GM20000 (cell line): ENCODE data around the gene CPA1.

Experiments used
- DNase-seq: peaks from one replicate; pipeline ENCODE4 v3.0.0; 2012; ENCODE audit warnings: low spot score
- TF ChIP-seq, protein P1 (sequence below): IDR thresholded peaks from 2 replicates; pipeline ENCODE4 v1.5.1; 2012; ENCODE audit warnings: mild to moderate bottlenecking, control low read depth; ENCODE audit errors: extremely low read depth, missing control alignments

The CPA1 gene

DNA sequence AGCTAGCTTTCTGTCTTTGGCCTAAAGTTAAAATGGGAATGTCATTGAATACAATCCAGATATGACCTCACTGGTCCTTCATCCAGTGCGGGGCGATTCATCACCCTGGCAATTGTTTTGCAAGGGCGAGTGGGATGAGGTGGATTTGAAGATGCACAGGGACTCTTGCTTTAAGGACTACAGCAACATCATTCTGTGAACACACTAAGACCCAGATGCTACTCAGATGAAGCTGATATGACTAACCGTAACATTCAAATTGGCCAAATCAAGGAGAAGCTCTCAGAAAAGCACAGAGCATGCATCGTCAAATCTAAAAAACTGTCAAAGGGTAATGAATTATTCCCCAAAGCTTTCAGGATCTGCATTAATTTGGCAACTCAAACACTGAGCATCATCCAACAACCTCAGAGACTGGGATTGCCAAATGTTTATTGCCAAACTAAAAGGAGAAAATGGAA, 12.8 kb downstream of the CPA1 start:
- TF ChIP-seq, protein P1, sequence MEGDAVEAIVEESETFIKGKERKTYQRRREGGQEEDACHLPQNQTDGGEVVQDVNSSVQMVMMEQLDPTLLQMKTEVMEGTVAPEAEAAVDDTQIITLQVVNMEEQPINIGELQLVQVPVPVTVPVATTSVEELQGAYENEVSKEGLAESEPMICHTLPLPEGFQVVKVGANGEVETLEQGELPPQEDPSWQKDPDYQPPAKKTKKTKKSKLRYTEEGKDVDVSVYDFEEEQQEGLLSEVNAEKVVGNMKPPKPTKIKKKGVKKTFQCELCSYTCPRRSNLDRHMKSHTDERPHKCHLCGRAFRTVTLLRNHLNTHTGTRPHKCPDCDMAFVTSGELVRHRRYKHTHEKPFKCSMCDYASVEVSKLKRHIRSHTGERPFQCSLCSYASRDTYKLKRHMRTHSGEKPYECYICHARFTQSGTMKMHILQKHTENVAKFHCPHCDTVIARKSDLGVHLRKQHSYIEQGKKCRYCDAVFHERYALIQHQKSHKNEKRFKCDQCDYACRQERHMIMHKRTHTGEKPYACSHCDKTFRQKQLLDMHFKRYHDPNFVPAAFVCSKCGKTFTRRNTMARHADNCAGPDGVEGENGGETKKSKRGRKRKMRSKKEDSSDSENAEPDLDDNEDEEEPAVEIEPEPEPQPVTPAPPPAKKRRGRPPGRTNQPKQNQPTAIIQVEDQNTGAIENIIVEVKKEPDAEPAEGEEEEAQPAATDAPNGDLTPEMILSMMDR: no peak
- no peak for DNase-seq

DNA sequence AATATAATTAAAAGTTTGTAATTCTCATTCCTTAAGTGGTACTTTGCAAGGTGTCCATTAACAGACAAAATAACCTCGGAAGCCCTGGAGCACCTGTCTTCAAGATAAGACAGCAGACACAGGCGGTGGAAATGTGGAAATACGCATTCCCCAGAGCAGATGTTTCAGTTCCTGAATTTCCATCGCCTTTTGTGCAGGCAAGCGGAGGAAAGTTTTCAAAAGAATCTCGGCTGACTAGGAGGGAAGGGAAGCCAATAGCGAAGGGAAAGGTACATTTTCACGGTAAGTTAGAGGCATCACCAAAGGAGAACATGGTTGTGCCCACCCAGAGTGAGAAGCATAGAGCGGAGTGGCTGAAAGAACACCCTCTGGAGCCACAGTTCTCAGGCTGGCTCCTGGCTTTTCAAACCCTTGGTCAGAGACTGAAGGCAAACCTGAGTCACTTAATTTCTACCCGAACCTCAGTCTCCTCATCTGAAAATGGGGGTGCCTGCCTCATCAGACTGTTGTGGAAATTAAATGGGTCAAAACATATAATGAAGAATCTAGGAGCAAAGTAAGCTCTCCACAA, 13.6 kb downstream of the CPA1 start:
- TF ChIP-seq, protein P1: no peak

DNA sequence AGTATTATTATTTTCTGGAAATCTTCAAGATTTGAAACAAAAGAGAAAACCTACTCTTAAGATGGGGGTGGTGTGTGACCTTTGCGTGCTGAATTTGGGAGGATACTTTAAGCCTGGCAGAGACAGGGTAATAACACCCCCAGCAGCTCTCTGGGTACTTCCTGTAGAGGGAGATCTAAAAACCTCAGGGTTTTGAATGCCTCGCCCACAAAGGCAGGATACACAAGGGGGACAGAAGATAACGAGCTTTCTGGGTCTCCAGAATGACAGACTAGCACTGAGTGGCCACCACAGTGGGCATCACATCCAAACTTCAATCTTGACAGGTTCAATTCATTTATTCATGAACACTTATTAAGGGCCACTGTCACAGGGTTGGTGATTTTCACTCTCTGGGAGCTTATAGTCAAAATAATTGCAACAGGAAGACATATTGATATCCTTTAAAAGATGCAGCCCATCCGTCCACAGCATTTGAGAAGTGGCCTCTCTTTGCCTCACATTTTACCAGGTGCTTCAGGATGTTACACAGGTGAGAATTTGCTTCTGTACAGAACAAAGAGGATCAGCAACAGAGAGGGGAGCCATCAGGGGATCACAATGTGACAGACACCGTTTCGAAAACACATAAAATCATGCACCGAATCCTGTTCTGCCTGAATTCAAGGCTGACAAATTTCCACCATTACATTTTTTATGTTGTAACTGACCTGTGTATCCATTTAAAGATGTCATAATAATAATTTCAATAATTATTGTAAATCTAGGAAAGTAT, 14.3 kb downstream of the CPA1 start:
- TF ChIP-seq, protein P1: no peak
- no peak for DNase-seq

More for the DNA sequence above, 13.6 kb downstream of the CPA1 start:
- no peak for DNase-seq

DNA sequence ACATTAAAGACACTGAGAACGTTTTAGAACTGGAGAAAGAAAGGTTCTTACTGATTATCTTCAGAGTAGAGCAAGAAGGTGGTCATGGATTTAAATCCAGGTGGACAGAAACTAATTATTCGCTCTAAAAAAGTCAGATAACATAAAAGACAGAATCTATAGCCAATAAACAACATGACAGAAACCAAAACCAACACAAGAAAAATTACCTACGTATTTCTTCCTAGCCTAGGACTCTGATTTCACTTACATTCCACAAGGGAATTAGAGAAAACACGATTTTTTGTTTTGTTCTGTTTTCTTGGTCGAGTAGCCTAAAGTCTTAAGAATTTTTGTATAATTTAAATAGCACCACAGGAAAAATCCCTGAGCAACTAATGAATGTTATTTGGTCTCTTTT, 15.1 kb downstream of the CPA1 start:
- TF ChIP-seq, protein P1: no peak
- no peak for DNase-seq

DNA sequence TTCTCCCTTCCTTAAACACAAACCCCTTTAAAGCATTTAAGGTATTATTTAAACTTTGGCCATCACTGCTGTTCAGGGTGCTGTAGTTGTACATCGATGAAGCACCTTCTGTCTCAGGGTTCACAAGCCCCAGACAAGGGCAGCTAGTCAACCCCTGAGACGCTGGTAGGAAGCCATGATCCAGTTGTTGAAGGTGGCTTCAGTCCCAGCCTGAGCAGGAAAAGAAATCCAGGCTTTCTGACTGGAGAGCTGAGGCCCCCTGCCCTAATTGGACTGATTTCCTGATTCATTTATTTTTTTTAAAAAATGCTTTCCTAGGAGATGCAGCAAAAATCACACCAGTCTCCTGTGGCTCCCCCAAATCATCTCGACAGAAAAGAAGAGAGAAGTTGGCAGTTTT, 15.8 kb downstream of the CPA1 start:
- TF ChIP-seq, protein P1: no peak
- DNase-seq: no peak

DNA sequence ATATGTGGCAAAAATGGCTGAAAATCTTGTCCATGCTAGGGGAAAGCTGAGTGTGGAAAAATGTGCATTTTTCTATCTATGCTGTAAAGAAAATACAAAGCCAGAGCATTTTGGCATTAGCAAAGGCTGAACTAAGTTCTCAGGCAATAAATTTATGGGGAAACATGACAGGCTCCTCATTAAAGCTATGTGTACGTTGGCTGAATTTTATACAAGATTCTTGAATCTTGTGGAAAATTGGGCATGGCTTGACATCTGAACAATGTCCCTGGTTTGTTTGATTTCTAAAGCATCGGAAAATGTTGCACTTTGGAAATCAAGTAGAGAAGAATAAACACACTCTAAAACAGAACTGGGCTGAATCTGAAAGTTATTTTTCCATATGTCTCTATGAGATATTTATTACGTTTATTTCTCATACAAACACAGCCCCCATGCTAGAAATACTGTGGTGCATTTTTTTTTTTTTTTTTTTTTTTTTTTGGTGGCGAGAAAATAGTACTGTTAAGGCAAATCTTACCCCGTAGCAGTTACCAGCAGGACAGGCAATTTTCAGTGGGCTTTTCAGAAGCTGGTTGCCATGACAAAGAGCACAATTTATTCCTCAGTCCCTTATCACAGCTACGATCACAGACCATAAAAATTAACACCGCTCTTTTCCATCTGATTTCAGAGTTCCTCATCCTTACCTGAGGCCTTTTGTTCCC, 16.9 kb downstream of the CPA1 start:
- TF ChIP-seq, protein P1: no peak

DNA sequence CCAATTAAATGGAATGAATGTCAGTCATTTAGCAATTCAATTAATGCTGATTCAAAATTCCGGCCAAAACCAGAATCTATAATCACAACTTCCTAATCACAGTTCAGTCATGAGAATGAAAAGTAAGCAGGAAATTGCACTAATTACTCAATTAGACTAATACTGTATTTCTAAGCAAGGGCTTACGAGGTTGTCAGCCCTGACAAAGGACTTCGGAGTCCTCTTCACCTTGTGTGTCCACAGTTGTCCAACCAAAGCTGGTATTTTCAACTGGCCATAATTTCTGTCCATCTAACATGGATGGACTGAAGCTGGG, 17.4 kb downstream of the CPA1 start:
- no peak for DNase-seq
- TF ChIP-seq, protein P1: no peak

More for the DNA sequence above, 16.9 kb downstream of the CPA1 start:
- no peak for DNase-seq
